Neural cell (in vitro differentiated cells): ENCODE measurements around the gene PTPRA. TPM values are rescaled to one million over a fixed set of nuclear protein-coding genes. Genes with fewer than 3 reads are reported as not detected.

ENCODE experiments used
- H2AFZ ChIP-seq: fragments of 200-600, 300-800 bp; sonication (generic), shearing (Covaris generic); 2 replicates; pipeline ENCODE4 v1.6.0; 2014; ENCODE audit warnings: low read depth, mild to moderate bottlenecking, antibody characterized with exemption, low read length, moderate library complexity
- H3F3A ChIP-seq: fragments of 200-600 bp; shearing (Covaris generic); 2 replicates; pipeline ENCODE4 v1.6.1; 2016; ENCODE audit warnings: mild to moderate bottlenecking, moderate library complexity, mixed read lengths, antibody characterized with exemption, low read length; ENCODE audit not compliant: insufficient read depth, poor library complexity, severe bottlenecking
- H3K27ac ChIP-seq: fragments of 200-600, 300-800 bp; sonication (generic), shearing (Covaris generic); 2 replicates; pipeline ENCODE4 v1.5.1; 2014; ENCODE audit warnings: mild to moderate bottlenecking, low read length, moderate library complexity
- H3K27me3 ChIP-seq: fragments of 300-800, 200-600 bp; sonication (generic), shearing (Covaris generic); 2 replicates; pipeline ENCODE4 v1.6.0; 2014; ENCODE audit warnings: mild to moderate bottlenecking, low read depth, low read length, moderate library complexity; ENCODE audit not compliant: insufficient read depth
- H3K36me3 ChIP-seq: fragments of 300-800, 200-600 bp; sonication (generic), shearing (Covaris generic); 2 replicates; pipeline ENCODE4 v1.5.1; 2014; ENCODE audit warnings: mild to moderate bottlenecking, antibody characterized with exemption, low read length, moderate library complexity; ENCODE audit not compliant: insufficient read depth
- H3K4me2 ChIP-seq: fragments of 300-800, 200-600 bp; sonication (generic), shearing (Covaris generic); 2 replicates; pipeline ENCODE4 v1.6.0; 2014; ENCODE audit warnings: mild to moderate bottlenecking, low read length
- H3K4me3 ChIP-seq: fragments of 300-800, 200-600 bp; sonication (generic), shearing (Covaris generic); 2 replicates; pipeline ENCODE4 v1.5.1; 2014; ENCODE audit warnings: mild to moderate bottlenecking, low read length, moderate library complexity
- H3K79me2 ChIP-seq: fragments of 200-600 bp; shearing (Covaris generic); replicated peaks from 2 replicates; pipeline ENCODE4 v1.6.0; 2014; ENCODE audit warnings: mild to moderate bottlenecking, low read length, moderate library complexity; ENCODE audit not compliant: insufficient read depth
- H3K9ac ChIP-seq: fragments of 300-800, 200-600 bp; sonication (generic), shearing (Covaris generic); 2 replicates; pipeline ENCODE4 v1.6.1; 2016; ENCODE audit warnings: mild to moderate bottlenecking, low read length, mixed read lengths
- H3K9me2 ChIP-seq: fragments of 200-600 bp; shearing (Covaris generic); 2 replicates; pipeline ENCODE4 v1.6.1; 2016; ENCODE audit warnings: mild to moderate bottlenecking, low read length, mixed read lengths; ENCODE audit not compliant: insufficient read depth
- H3K9me3 ChIP-seq: fragments of 200-600, 300-800 bp; sonication (generic), shearing (Covaris generic); 2 replicates; pipeline ENCODE4 v1.6.1; 2016; ENCODE audit warnings: mild to moderate bottlenecking, mixed run types, low read length, moderate library complexity, mixed read lengths
- H4K20me1 ChIP-seq: fragments of 200-600 bp; shearing (Covaris generic); 2 replicates; pipeline ENCODE4 v1.6.1; 2016; ENCODE audit warnings: mild to moderate bottlenecking, mixed run types; ENCODE audit not compliant: insufficient read depth
- CTCF ChIP-seq: fragments of 450-650 bp; IDR thresholded peaks from 2 replicates; pipeline ENCODE4 v1.5.1; 2014; ENCODE audit warnings: antibody characterized with exemption, mild to moderate bottlenecking, moderate library complexity; ENCODE audit not compliant: poor library complexity, severe bottlenecking
- EP300 ChIP-seq: fragments of 450-650 bp; conservative IDR thresholded peaks from 2 replicates; pipeline ENCODE4 v1.6.1; 2014; ENCODE audit warnings: antibody characterized with exemption, mild to moderate bottlenecking, moderate library complexity; ENCODE audit not compliant: poor library complexity, severe bottlenecking
- EZH2 ChIP-seq: fragments of 200-600, 300-800 bp; shearing (Covaris generic), sonication (generic); IDR thresholded peaks from 2 replicates; pipeline ENCODE4 v1.6.1; 2014; ENCODE audit warnings: antibody characterized with exemption, low read length, borderline replicate concordance, mild to moderate bottlenecking; ENCODE audit not compliant: insufficient read depth, poor library complexity, severe bottlenecking
- MXI1 ChIP-seq: fragments of 450-650 bp; conservative IDR thresholded peaks from 2 replicates; pipeline ENCODE4 v1.6.1; 2014; ENCODE audit warnings: antibody characterized with exemption, mild to moderate bottlenecking; ENCODE audit not compliant: poor library complexity, severe bottlenecking
- POLR2AphosphoS5 ChIP-seq: IDR thresholded peaks from 2 replicates; pipeline ENCODE4 v1.6.1; 2012
- RAD21 ChIP-seq: fragments of 450-650 bp; conservative IDR thresholded peaks from 2 replicates; pipeline ENCODE4 v1.6.1; 2014; ENCODE audit warnings: antibody characterized with exemption, mild to moderate bottlenecking, moderate library complexity
- SMC3 ChIP-seq: fragments of 450-650 bp; conservative IDR thresholded peaks from 2 replicates; pipeline ENCODE4 v1.6.1; 2014; ENCODE audit warnings: antibody characterized with exemption, mild to moderate bottlenecking, moderate library complexity; ENCODE audit not compliant: poor library complexity
- TAF1 ChIP-seq: IDR thresholded peaks from 2 replicates; pipeline ENCODE4 v1.6.1; 2012; ENCODE audit warnings: low read depth
- polyA plus RNA-seq: library from polyadenylated mRNA; depleted of rRNA; stranded (reverse); fragments of >200 nt; gene quantifications from 2 replicates; pipeline ENCODE4 v1.2.3, GENCODE V29; 2014
- TF ChIP-seq, protein P1 (sequence below): IDR thresholded peaks from 2 replicates; pipeline ENCODE4 v1.6.1; 2012; ENCODE audit warnings: borderline replicate concordance

Gene PTPRA
- polyA plus RNA-seq, 1 donor from 2014 or later, result 68.2 TPM

DNA sequence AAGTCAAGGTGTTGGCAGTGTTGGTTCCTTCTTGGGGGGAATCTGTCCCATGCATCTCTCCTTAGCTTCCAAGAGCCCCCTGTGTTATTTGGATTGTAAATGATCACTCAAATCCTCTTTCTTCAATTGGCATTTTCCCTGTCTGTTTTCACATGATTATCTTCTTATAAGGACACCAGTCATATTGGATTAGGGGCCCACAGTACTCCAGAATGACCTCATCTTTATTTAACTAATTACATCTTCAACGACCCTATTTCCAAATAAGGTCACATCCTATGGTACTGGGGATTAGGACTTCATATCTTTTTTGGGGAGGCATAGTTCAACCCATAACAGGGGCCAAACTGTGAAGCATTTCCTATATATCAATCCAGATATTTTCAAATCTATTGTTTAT lies 57.3 kb downstream of the PTPRA start:
- no peak for TF ChIP-seq TAF1
- TF ChIP-seq EZH2, result no peak
- TF ChIP-seq RAD21, result no peak
- no peak for TF ChIP-seq MXI1
- no peak for TF ChIP-seq CTCF
- TF ChIP-seq, protein P1, sequence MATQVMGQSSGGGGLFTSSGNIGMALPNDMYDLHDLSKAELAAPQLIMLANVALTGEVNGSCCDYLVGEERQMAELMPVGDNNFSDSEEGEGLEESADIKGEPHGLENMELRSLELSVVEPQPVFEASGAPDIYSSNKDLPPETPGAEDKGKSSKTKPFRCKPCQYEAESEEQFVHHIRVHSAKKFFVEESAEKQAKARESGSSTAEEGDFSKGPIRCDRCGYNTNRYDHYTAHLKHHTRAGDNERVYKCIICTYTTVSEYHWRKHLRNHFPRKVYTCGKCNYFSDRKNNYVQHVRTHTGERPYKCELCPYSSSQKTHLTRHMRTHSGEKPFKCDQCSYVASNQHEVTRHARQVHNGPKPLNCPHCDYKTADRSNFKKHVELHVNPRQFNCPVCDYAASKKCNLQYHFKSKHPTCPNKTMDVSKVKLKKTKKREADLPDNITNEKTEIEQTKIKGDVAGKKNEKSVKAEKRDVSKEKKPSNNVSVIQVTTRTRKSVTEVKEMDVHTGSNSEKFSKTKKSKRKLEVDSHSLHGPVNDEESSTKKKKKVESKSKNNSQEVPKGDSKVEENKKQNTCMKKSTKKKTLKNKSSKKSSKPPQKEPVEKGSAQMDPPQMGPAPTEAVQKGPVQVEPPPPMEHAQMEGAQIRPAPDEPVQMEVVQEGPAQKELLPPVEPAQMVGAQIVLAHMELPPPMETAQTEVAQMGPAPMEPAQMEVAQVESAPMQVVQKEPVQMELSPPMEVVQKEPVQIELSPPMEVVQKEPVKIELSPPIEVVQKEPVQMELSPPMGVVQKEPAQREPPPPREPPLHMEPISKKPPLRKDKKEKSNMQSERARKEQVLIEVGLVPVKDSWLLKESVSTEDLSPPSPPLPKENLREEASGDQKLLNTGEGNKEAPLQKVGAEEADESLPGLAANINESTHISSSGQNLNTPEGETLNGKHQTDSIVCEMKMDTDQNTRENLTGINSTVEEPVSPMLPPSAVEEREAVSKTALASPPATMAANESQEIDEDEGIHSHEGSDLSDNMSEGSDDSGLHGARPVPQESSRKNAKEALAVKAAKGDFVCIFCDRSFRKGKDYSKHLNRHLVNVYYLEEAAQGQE, result no peak
- TF ChIP-seq POLR2AphosphoS5, result no peak
- TF ChIP-seq SMC3, result no peak

DNA sequence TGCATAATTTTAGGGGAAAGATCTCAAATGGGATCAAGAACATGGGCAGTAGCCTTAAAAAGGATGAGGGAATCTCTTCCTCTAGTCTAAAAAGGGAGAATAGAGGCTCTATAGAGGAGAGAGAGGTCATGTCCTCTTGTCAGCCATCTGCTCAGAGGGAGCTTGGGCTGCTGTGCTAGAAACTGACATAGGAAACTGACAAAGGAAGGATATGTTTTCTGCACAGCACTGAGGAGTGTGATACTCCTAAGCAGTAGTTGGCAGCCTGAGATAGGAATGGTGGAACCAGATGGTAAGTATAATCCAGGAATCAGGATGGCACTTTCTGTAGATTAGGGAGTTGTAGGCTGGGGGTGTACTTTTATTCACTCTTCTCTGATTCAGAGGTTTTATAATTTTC lies 59.2 kb downstream of the PTPRA start:
- Histone ChIP-seq H3K9me2 (no peaks in the 10 kb centered on the region), H3K79me2 (no peaks in the 10 kb centered on the region), H4K20me1 (no peaks in the 10 kb centered on the region), H3K27me3 (no peaks in the 10 kb centered on the region), H2AFZ (no peak overlapping the region), H3K9me3 (no peaks in the 10 kb centered on the region), H3K36me3 (no peaks in the 10 kb centered on the region), H3K4me3 (no peak overlapping the region), H3K27ac (no peak overlapping the region), H3K4me2 (no peak overlapping the region), H3K9ac (no peak overlapping the region), H3F3A (no peaks in the 10 kb centered on the region)
- TF ChIP-seq EP300 (no peak), TAF1 (no peak)

More for the DNA sequence above, 57.3 kb downstream of the PTPRA start:
- H2AFZ ChIP-seq, result no peak overlapping the region
- no peaks in the 10 kb centered on the region for H3K27me3 ChIP-seq
- H3K79me2 ChIP-seq, result no peaks in the 10 kb centered on the region
- no peaks in the 10 kb centered on the region for H3K9me3 ChIP-seq
- no peak overlapping the region for H3K27ac ChIP-seq
- H4K20me1 ChIP-seq, result no peaks in the 10 kb centered on the region
- no peak overlapping the region for H3K9ac ChIP-seq
- H3F3A ChIP-seq, result no peaks in the 10 kb centered on the region
- no peak overlapping the region for H3K4me3 ChIP-seq
- no peak overlapping the region for H3K4me2 ChIP-seq
- H3K9me2 ChIP-seq, result no peaks in the 10 kb centered on the region
- H3K36me3 ChIP-seq, result no peaks in the 10 kb centered on the region

GRCh38 chr20:2937902-2938301 lies 64.6 kb downstream of the PTPRA start:
- Histone ChIP-seq H3K4me2 (no peak overlapping the region), H3K36me3 (no peaks in the 10 kb centered on the region), H3F3A (no peaks in the 10 kb centered on the region), H3K9ac (no peak overlapping the region), H4K20me1 (no peaks in the 10 kb centered on the region), H3K27ac (no peak overlapping the region), H3K4me3 (no peak overlapping the region), H3K27me3 (no peaks in the 10 kb centered on the region), H2AFZ (no peak overlapping the region), H3K9me2 (no peaks in the 10 kb centered on the region), H3K79me2 (peaks cover 6% of the 10 kb centered on the region), H3K9me3 (no peaks in the 10 kb centered on the region)
- TF ChIP-seq CTCF (no peak), MXI1 (no peak), SMC3 (no peak)
- TF ChIP-seq, protein P1, result no peak
